ENCODE data around the gene MCCD1. TPM values are rescaled to one million over a fixed set of nuclear protein-coding genes. Genes with fewer than 3 reads are reported as not detected.

The MCCD1 gene
- total RNA-seq, 2 experiments from 2014 or later: not detected

DNA sequence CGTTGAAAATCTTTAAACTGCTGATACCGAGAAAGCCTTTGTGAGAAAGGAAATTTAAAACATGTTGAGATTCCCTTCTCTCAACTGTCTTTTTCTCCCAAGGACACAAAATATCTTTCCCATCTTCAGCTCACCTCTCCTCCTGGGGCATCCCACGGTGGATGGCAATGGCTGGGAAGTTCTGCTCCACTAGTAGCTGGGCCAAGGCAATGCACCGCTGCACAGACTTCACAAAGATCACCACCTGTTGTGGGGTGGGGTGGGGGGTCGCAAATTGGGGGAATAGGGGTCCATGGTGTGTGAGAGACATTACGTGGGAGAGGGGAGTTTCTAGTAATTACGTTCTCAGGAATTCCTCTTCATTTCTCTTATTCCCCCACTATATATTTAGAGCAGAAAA lies 2.4 kb downstream of the MCCD1 start:
- DNase-seq (no peak), ATAC-seq (ENCODE audit: poor library complexity) (no peak)
- intact Hi-C loops (cut with DNase I, micrococcal nuclease): no loop called here
- Histone ChIP-seq H3K27ac (ENCODE audit: low read depth in 1 of 2, low read length in 2 of 2) (no peak overlapping the region), H3K36me3 (ENCODE audit: insufficient read depth, low read length) (peaks cover 66% of the 10 kb centered on the region), H3K4me3 (ENCODE audit: low read length) (no peak overlapping the region), H3K9me3 (ENCODE audit: control insufficient read depth in 1 of 2, insufficient read depth in 1 of 2, low read length in 2 of 2) (no peaks in the 10 kb centered on the region), H3K27me3 (ENCODE audit: control insufficient read depth in 1 of 2, insufficient read depth in 2 of 2, low read length in 2 of 2) (no peaks in the 10 kb centered on the region), H3K4me1 (ENCODE audit: insufficient read depth, low read length) (no peaks in the 10 kb centered on the region)
- H3K27ac Mint-ChIP-seq: no peak overlapping the region
- H3K36me3 Mint-ChIP-seq (ENCODE audit: low read depth): peaks cover 80% of the 10 kb centered on the region
- peaks cover 7% of the 10 kb centered on the region for H3K4me1 Mint-ChIP-seq (ENCODE audit: low read depth)
- H3K4me3 Mint-ChIP-seq: no peak overlapping the region
- ChIA-PET CTCF (no interaction called here), POLR2A (interaction anchor here (1.3 to 1.9 kb wide), 2 partner anchors 10 to 36 kb away, joined by 6 to 9 read pairs; partner anchors contain the start of gene DDX39B)
- TF ChIP-seq, protein P1, sequence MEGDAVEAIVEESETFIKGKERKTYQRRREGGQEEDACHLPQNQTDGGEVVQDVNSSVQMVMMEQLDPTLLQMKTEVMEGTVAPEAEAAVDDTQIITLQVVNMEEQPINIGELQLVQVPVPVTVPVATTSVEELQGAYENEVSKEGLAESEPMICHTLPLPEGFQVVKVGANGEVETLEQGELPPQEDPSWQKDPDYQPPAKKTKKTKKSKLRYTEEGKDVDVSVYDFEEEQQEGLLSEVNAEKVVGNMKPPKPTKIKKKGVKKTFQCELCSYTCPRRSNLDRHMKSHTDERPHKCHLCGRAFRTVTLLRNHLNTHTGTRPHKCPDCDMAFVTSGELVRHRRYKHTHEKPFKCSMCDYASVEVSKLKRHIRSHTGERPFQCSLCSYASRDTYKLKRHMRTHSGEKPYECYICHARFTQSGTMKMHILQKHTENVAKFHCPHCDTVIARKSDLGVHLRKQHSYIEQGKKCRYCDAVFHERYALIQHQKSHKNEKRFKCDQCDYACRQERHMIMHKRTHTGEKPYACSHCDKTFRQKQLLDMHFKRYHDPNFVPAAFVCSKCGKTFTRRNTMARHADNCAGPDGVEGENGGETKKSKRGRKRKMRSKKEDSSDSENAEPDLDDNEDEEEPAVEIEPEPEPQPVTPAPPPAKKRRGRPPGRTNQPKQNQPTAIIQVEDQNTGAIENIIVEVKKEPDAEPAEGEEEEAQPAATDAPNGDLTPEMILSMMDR (IDR thresholded peaks at IDR 0.05): no peak
- H3K27me3 Mint-ChIP-seq: no peaks in the 10 kb centered on the region
- no peaks in the 10 kb centered on the region for H3K9me3 Mint-ChIP-seq

DNA sequence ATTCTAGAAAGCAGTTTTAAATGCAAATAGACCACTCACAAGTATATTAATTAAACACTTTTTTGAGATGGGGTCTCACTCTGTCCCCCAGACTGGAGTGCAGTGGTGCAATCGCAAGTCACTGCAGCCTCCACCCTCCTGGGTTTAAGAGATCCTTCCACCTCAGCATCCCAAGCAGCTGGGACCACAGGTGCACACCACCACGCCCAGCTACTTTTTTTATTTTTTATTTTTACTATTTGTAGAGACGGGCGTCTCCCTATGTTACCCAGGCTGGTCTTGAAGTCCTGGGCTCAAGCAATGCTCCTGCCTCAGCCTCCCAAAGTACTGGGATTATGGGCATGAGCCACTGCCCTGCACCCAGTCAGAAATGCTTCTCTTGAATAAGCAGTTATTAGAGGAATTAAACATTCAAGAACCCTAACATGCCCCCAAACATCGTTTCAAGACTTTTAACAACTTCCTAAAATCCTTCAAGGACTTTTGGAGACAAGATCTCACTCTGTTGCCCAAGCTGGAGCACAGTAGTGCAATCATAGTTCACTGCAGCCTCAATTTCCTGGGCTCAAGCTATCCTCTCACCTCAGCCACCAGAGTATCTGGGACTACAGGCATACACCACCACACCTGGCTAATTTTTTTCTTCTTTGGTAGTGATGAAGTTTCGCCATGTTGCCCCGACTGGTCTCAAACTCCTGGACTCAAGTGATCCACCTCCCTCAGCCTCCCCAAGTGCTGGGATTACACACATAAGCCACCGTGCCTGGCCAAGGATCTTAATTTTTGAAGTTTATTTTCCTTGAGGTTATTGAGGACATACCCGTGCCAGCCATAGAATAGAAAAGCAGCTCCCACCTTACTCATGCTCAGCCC lies 3.2 kb downstream of the MCCD1 start:
- H3K4me3 ChIP-seq (ENCODE audit: low read length): no peak overlapping the region
- intact Hi-C loops (cut with DNase I, micrococcal nuclease): no loop called here
- Mint-ChIP-seq H3K27ac (no peak overlapping the region), H3K36me3 (ENCODE audit: low read depth) (peaks cover 87% of the 10 kb centered on the region), H3K4me1 (ENCODE audit: low read depth) (peaks cover 11% of the 10 kb centered on the region), H3K27me3 (no peaks in the 10 kb centered on the region), H3K4me3 (no peak overlapping the region), H3K9me3 (no peaks in the 10 kb centered on the region)
- ChIA-PET CTCF (no interaction called here), POLR2A (interaction anchor here (1.2 to 1.9 kb wide), 3 partner anchors 9 to 37 kb away, joined by 6 to 9 read pairs (median 6); partner anchors contain the start of gene DDX39B)
- no peaks in the 10 kb centered on the region for H3K27me3 ChIP-seq (ENCODE audit: control insufficient read depth in 1 of 2, insufficient read depth in 2 of 2, low read length in 2 of 2)
- H3K36me3 ChIP-seq (ENCODE audit: insufficient read depth, low read length): peaks cover 75% of the 10 kb centered on the region
- H3K27ac ChIP-seq (ENCODE audit: low read depth in 1 of 2, low read length in 2 of 2): no peak overlapping the region
- H3K9me3 ChIP-seq (ENCODE audit: control insufficient read depth in 1 of 2, insufficient read depth in 1 of 2, low read length in 2 of 2): no peaks in the 10 kb centered on the region
- no peak for DNase-seq
- no peak for ATAC-seq (ENCODE audit: poor library complexity)
- TF ChIP-seq, protein P1 (IDR thresholded peaks at IDR 0.05): no peak
- H3K4me1 ChIP-seq (ENCODE audit: insufficient read depth, low read length): peaks cover 2% of the 10 kb centered on the region

DNA sequence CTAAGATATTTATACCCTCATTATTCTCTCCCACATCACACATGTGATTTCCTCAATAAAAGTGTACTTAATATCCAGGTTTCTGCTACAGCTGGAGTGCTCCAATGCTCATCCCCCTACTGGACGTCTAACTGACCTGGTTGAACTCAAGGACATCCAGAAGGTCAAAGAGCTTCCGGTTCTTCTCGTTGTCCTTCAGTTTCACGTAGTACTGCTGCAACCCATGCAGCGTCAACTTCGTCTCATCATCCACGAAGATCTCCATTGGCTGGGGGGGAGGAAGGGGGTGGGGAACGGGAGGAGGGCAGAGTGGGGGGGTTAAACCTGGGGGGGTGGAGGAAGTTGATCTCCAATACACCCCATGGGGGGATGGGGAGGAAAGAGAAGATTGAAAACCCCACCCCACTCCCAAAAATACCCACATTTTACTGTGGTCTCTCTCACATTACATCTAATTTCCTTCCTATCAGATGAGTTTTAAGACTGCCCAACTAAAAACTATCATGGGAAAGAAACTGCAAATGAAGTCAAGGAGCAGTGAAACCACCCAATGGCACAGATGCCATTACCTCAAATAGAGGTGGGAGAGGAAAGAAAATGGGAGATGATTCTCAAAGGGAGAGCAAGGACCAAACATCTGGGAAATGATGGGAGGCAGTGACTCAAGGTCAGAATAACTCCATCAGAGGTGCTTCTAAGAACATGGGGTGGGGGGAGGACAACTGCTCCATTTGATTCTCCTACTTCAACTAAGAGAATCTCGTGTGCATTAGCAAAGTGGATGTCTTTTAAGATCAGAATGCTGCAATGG lies 4.1 kb downstream of the MCCD1 start:
- Mint-ChIP-seq H3K36me3 (ENCODE audit: low read depth) (peaks cover 92% of the 10 kb centered on the region), H3K27me3 (no peaks in the 10 kb centered on the region), H3K4me3 (no peak overlapping the region), H3K9me3 (no peaks in the 10 kb centered on the region), H3K27ac (no peak overlapping the region), H3K4me1 (ENCODE audit: low read depth) (peaks cover 11% of the 10 kb centered on the region)
- CTCF ChIA-PET: no interaction called here
- H3K36me3 ChIP-seq (ENCODE audit: insufficient read depth, low read length): peaks cover 83% of the 10 kb centered on the region
- no peak overlapping the region for H3K4me3 ChIP-seq (ENCODE audit: low read length)
- DNase-seq (no peak), ATAC-seq (ENCODE audit: poor library complexity) (no peak)
- no peaks in the 10 kb centered on the region for H3K9me3 ChIP-seq (ENCODE audit: control insufficient read depth in 1 of 2, insufficient read depth in 1 of 2, low read length in 2 of 2)
- peaks cover 6% of the 10 kb centered on the region for H3K4me1 ChIP-seq (ENCODE audit: insufficient read depth, low read length)
- TF ChIP-seq, protein P1 (IDR thresholded peaks at IDR 0.05): no peak
- POLR2A ChIA-PET: interaction anchor here (1.2 to 1.9 kb wide), 2 partner anchors 8 to 38 kb away, joined by 6 read pairs; partner anchors contain the start of gene DDX39B
- no peak overlapping the region for H3K27ac ChIP-seq (ENCODE audit: low read depth in 1 of 2, low read length in 2 of 2)
- H3K27me3 ChIP-seq (ENCODE audit: control insufficient read depth in 1 of 2, insufficient read depth in 2 of 2, low read length in 2 of 2): no peaks in the 10 kb centered on the region
- intact Hi-C loops (cut with DNase I, micrococcal nuclease): no loop called here

All from CD4-positive, alpha-beta T cell (primary cell).